Keratinocyte (primary cell): ENCODE data around the gene UBE2I. TPM values are rescaled to one million over a fixed set of nuclear protein-coding genes. Genes with fewer than 3 reads are reported as not detected.
"Not testable (repeated sequence)": the region's sequence is repeated elsewhere in the genome, so short reads cannot be mapped to it uniquely, and the experiment has no call there.

Source experiments
- DNase-seq: peaks from one replicate; pipeline ENCODE4 v3.0.0-alpha.2; 2011; ENCODE audit warnings: low read depth, missing footprints, low spot score
- FAIRE-seq: peaks from 2 replicates; lab custom pipeline; 2011; peaks lifted over from hg19 to GRCh38; lab: Jason Lieb, UNC
- H2AFZ ChIP-seq: 2 replicates; pipeline ENCODE4 v1.6.0; 2012; ENCODE audit warnings: low read length, control low read depth, inconsistent platforms; ENCODE audit not compliant: control insufficient read depth
- H3K27ac ChIP-seq: 2 replicates; pipeline ENCODE4 v1.5.1; 2011; ENCODE audit warnings: low read length; ENCODE audit not compliant: control insufficient read depth, insufficient read depth
- H3K27me3 ChIP-seq: 3 replicates; pipeline ENCODE4 v1.6.0; 2011; ENCODE audit warnings: low read length; ENCODE audit not compliant: control insufficient read depth, insufficient read depth; ENCODE audit errors: extremely low read depth
- H3K36me3 ChIP-seq, 2 experiments: 2 replicates in 1 of 2; 3 replicates in 1 of 2; pipeline ENCODE4 v1.5.1; 2011; ENCODE audit warnings: low read length in 2 of 2, mild to moderate bottlenecking in 1 of 2; ENCODE audit not compliant: control insufficient read depth in 2 of 2, insufficient read depth in 2 of 2; ENCODE audit errors: extremely low read depth in 1 of 2
- H3K4me1 ChIP-seq: 3 replicates; pipeline ENCODE4 v1.5.1; 2011; ENCODE audit warnings: low read length; ENCODE audit not compliant: control insufficient read depth, insufficient read depth; ENCODE audit errors: extremely low read depth
- H3K4me2 ChIP-seq: 3 replicates; pipeline ENCODE4 v1.6.0; 2011; ENCODE audit warnings: low read depth, low read length; ENCODE audit not compliant: control insufficient read depth, insufficient read depth; ENCODE audit errors: extremely low read depth
- H3K4me3 ChIP-seq, 3 experiments: fragments of 200-600 bp in 1 of 3; sonication (generic) in 1 of 3; 2 replicates in 2 of 3; 3 replicates in 1 of 3; pipeline ENCODE4 v1.5.1; 2011 to 2016; ENCODE audit warnings: low read length in 3 of 3, mild to moderate bottlenecking in 3 of 3, control low read depth in 2 of 3, inconsistent platforms in 1 of 3, low read depth in 1 of 3, mixed read lengths in 1 of 3, mixed run types in 1 of 3, moderate library complexity in 1 of 3; ENCODE audit not compliant: control insufficient read depth in 2 of 3, insufficient read depth in 2 of 3; ENCODE audit errors: extremely low read depth in 1 of 3
- H3K79me2 ChIP-seq: 2 replicates; pipeline ENCODE4 v1.6.0; 2012; ENCODE audit warnings: low read length; ENCODE audit not compliant: control insufficient read depth, insufficient read depth
- H3K9ac ChIP-seq: 3 replicates; pipeline ENCODE4 v1.6.0; 2011; ENCODE audit warnings: low read length; ENCODE audit not compliant: control insufficient read depth, insufficient read depth; ENCODE audit errors: extremely low read depth
- H3K9me1 ChIP-seq: 3 replicates; pipeline ENCODE4 v1.6.0; 2011; ENCODE audit warnings: low read length; ENCODE audit not compliant: control insufficient read depth, insufficient read depth; ENCODE audit errors: extremely low read depth
- H3K9me3 ChIP-seq: 2 replicates; pipeline ENCODE4 v1.5.1; 2012; ENCODE audit warnings: low read depth, low read length; ENCODE audit not compliant: control insufficient read depth
- H4K20me1 ChIP-seq: 3 replicates; pipeline ENCODE4 v1.6.0; 2011; ENCODE audit warnings: low read length; ENCODE audit not compliant: control insufficient read depth, insufficient read depth; ENCODE audit errors: extremely low read depth
- CTCF ChIP-seq, 3 experiments: IDR thresholded peaks in 1 of 3; conservative IDR thresholded peaks in 1 of 3; optimal IDR thresholded peaks in 1 of 3; 2 replicates in 2 of 3; 3 replicates in 1 of 3; pipeline versions ENCODE3 to v1.5.1; 2011; ENCODE audit warnings: low read length in 3 of 3, mild to moderate bottlenecking in 3 of 3, moderate library complexity in 2 of 3, control low read depth in 1 of 3, inconsistent platforms in 1 of 3; ENCODE audit not compliant: insufficient read depth in 2 of 3; ENCODE audit errors: extremely low read depth in 1 of 3
- EZH2 ChIP-seq: IDR thresholded peaks from one replicate; pipeline ENCODE4 v1.6.1; 2012; ENCODE audit warnings: inconsistent platforms, mild to moderate bottlenecking, low read length, moderate library complexity
- dilution Hi-C: fragments of 300-500 bp; cut with MboI; formaldehyde crosslinking; loops from one replicate; pipeline ENCODE4 v1.7.0; 2020; ENCODE audit warnings: low sequenced_read_pairs; ENCODE audit not compliant: extremely low pct_ligation_motif_present
- polyA plus RNA-seq, 5 experiments: library from polyadenylated mRNA; depleted of rRNA in 3 of 5; stranded (reverse) in 3 of 5; stranded (forward) in 1 of 5; unstranded in 1 of 5; fragments of >200 nt; gene quantifications; 1 replicate in 1 of 5; 2 replicates in 3 of 5; 3 replicates in 1 of 5; pipeline versions ENCODE4 v1.2.1 to v1.2.3, GENCODE V29; 2011 to 2012; ENCODE audit warnings: missing spikeins in 2 of 5, low read depth in 1 of 5, low replicate concordance in 1 of 5

UBE2I gene
- polyA plus RNA-seq, 1 donor (not counting 4 experiments of a cell fraction or from before 2014, with no cell fraction given): 157 TPM

- Histone ChIP-seq H3K36me3 (no peaks in the 10 kb centered on the region), H3K27ac (no peak overlapping the region), H3K4me3 (no peak overlapping the region), H4K20me1 (no peaks in the 10 kb centered on the region), H3K4me1 (peaks cover 15% of the 10 kb centered on the region), H3K9me3 (no peaks in the 10 kb centered on the region), H3K79me2 (no peaks in the 10 kb centered on the region), H3K9ac (no peak overlapping the region), H3K4me2 (no peak overlapping the region), H3K27me3 (peaks cover 33% of the 10 kb centered on the region), H3K9me1 (no peaks in the 10 kb centered on the region), H2AFZ (no peak overlapping the region)
- TF ChIP-seq CTCF (optimal IDR thresholded peaks at IDR 0.05 in 1 of 3, IDR thresholded peaks at IDR 0.05 in 1 of 3, conservative IDR thresholded peaks at IDR 0.05 in 1 of 3; ENCODE audit: extremely low read depth in 1 of 3, insufficient read depth in 2 of 3, low read length in 3 of 3): no peak
- TF ChIP-seq EZH2: no peak
- dilution Hi-C loops: no loop called here
- no peak for FAIRE-seq
- DNase-seq: no peak
Observed at GRCh38 chr16:1293921-1294656, 15.3 kb upstream of the UBE2I start.

GRCh38 chr16:1295465-1295864 lies 14.0 kb upstream of the UBE2I start:
- Histone ChIP-seq H3K4me1 (peaks cover 18% of the 10 kb centered on the region), H2AFZ (no peak overlapping the region), H3K27me3 (peaks cover 34% of the 10 kb centered on the region), H3K79me2 (no peaks in the 10 kb centered on the region), H3K4me3 (no peak overlapping the region), H3K9ac (peak overlapping the region; percentile 37), H3K4me2 (peak overlapping the region; percentile 32), H3K9me1 (no peaks in the 10 kb centered on the region), H3K36me3 (no peaks in the 10 kb centered on the region), H3K9me3 (no peaks in the 10 kb centered on the region), H4K20me1 (no peaks in the 10 kb centered on the region), H3K27ac (no peak overlapping the region)
- TF ChIP-seq EZH2 (no peak), CTCF (optimal IDR thresholded peaks at IDR 0.05 in 1 of 3, IDR thresholded peaks at IDR 0.05 in 1 of 3, conservative IDR thresholded peaks at IDR 0.05 in 1 of 3; ENCODE audit: extremely low read depth in 1 of 3, insufficient read depth in 2 of 3, low read length in 3 of 3) (no peak)
- FAIRE-seq: no peak
- dilution Hi-C loops: no loop called here
- no peak for DNase-seq

- DNase-seq, H3K27ac ChIP-seq, H2AFZ ChIP-seq, H3K4me3 ChIP-seq, H4K20me1 ChIP-seq, FAIRE-seq, H3K9me3 ChIP-seq, H3K9me1 ChIP-seq, H3K36me3 ChIP-seq, dilution Hi-C loops, H3K79me2 ChIP-seq: not testable (repeated sequence)
- H3K4me2 ChIP-seq: peak overlapping the region; percentile 55
- peaks cover 26% of the 10 kb centered on the region for H3K27me3 ChIP-seq
- H3K9ac ChIP-seq: peak overlapping the region; percentile 60
- peaks cover 18% of the 10 kb centered on the region for H3K4me1 ChIP-seq
Observed at GRCh38 chr16:1296688-1297017, 12.8 kb upstream of the UBE2I start.
